GM23338 (cell line): Measurements from ENCODE around the gene TTC33. TPM values are rescaled to one million over a fixed set of nuclear protein-coding genes. Genes with fewer than 3 reads are reported as not detected.

Experiments
- ATAC-seq: fragments of 200-7000 bp; cut with Tn5 transposase; 3 replicates; pipeline ENCODE4 v1.9.1; 2020
- DNase-seq: peaks from one replicate; pipeline ENCODE4 v3.0.0-alpha.2; 2015; ENCODE audit warnings: low spot score
- H2AFZ ChIP-seq: fragments of 200-600 bp; sonication (generic); 2 replicates; pipeline ENCODE4 v1.8.0; 2016; ENCODE audit warnings: antibody characterized with exemption, mild to moderate bottlenecking, moderate library complexity
- H3F3A ChIP-seq: fragments of 200-600 bp; sonication (generic); replicated peaks from 2 replicates; pipeline ENCODE4 v1.8.0; 2017; ENCODE audit warnings: antibody characterized with exemption, mixed run types, low read depth
- H3K27ac ChIP-seq: fragments of 200-600 bp; sonication (generic); 2 replicates; pipeline ENCODE4 v1.6.1; 2016; ENCODE audit warnings: low read depth
- H3K27me3 ChIP-seq: fragments of 200-600 bp; sonication (generic); 2 replicates; pipeline ENCODE4 v1.8.0; 2016; ENCODE audit warnings: mild to moderate bottlenecking, mixed run types, moderate library complexity; ENCODE audit not compliant: insufficient read depth
- H3K36me3 ChIP-seq: fragments of 200-600 bp; sonication (generic); 2 replicates; pipeline ENCODE4 v1.8.0; 2016; ENCODE audit warnings: mild to moderate bottlenecking; ENCODE audit not compliant: insufficient read depth
- H3K4me1 ChIP-seq: fragments of 200-600 bp; sonication (generic); 2 replicates; pipeline ENCODE4 v1.8.0; 2016; ENCODE audit warnings: mild to moderate bottlenecking, moderate library complexity; ENCODE audit not compliant: insufficient read depth
- H3K4me2 ChIP-seq: fragments of 200-600 bp; sonication (generic); 2 replicates; pipeline ENCODE4 v1.7.1; 2017; ENCODE audit warnings: mixed run types
- H3K4me3 ChIP-seq: fragments of 200-600 bp; sonication (generic); 2 replicates; pipeline ENCODE4 v1.6.1; 2016; ENCODE audit warnings: mixed run types
- H3K79me2 ChIP-seq: fragments of 200-600 bp; sonication (generic); replicated peaks from 2 replicates; pipeline ENCODE4 v1.8.0; 2017; ENCODE audit warnings: mild to moderate bottlenecking; ENCODE audit not compliant: insufficient read depth
- H3K9me2 ChIP-seq: fragments of 200-600 bp; sonication (generic); 2 replicates; pipeline ENCODE4 v1.8.0; 2017; ENCODE audit not compliant: insufficient read depth
- H4K20me1 ChIP-seq: fragments of 200-600 bp; sonication (generic); replicated peaks from 2 replicates; pipeline ENCODE4 v1.8.0; 2017; ENCODE audit warnings: mild to moderate bottlenecking; ENCODE audit not compliant: insufficient read depth
- H3K27ac Mint-ChIP-seq: 2 replicates; pipeline ENCODE4 v1.8.0; 2020; ENCODE audit warnings: inconsistent platforms, mild to moderate bottlenecking, moderate library complexity, mixed read lengths
- H3K27me3 Mint-ChIP-seq: 3 replicates; pipeline ENCODE4 v1.8.0; 2022; ENCODE audit warnings: low read depth, mild to moderate bottlenecking, moderate library complexity, mixed read lengths, inconsistent platforms; ENCODE audit not compliant: insufficient read depth, poor library complexity
- H3K36me3 Mint-ChIP-seq: 3 replicates; pipeline ENCODE4 v1.8.0; 2021; ENCODE audit warnings: low read depth, mild to moderate bottlenecking, inconsistent platforms, moderate library complexity, mixed read lengths
- H3K4me1 Mint-ChIP-seq: 3 replicates; pipeline ENCODE4 v1.8.0; 2020; ENCODE audit warnings: mild to moderate bottlenecking, inconsistent platforms, mixed read lengths
- H3K4me3 Mint-ChIP-seq: 3 replicates; pipeline ENCODE4 v1.8.0; 2021; ENCODE audit warnings: moderate library complexity, mild to moderate bottlenecking, inconsistent platforms, mixed read lengths
- H3K9me3 Mint-ChIP-seq: 3 replicates; pipeline ENCODE4 v1.8.0; 2020; ENCODE audit warnings: moderate library complexity, mild to moderate bottlenecking, inconsistent platforms, mixed read lengths
- CREB1 ChIP-seq: fragments of 250-450 bp; sonication (Bioruptor Pico); IDR thresholded peaks from 2 replicates; pipeline ENCODE4 v1.5.0; 2020; ENCODE audit warnings: low read depth, mild to moderate bottlenecking, moderate library complexity
- CTCF ChIP-seq, 2 experiments: fragments of 200-600 bp in 1 of 2; sonication (generic) in 1 of 2; conservative IDR thresholded peaks; 2 replicates each; pipeline versions ENCODE4 v1.5.1 to v1.6.1; 2016 to 2017; ENCODE audit warnings: antibody characterized with exemption in 2 of 2, low read depth in 2 of 2, mild to moderate bottlenecking in 2 of 2, moderate library complexity in 1 of 2
- EZH2 ChIP-seq: fragments of 200-600 bp; sonication (generic); IDR thresholded peaks from one replicate; pipeline ENCODE4 v1.8.0; 2017; ENCODE audit warnings: antibody characterized with exemption, mild to moderate bottlenecking, low read depth; ENCODE audit not compliant: unreplicated experiment
- EZH2phosphoT487 ChIP-seq: fragments of 200-600 bp; sonication (generic); IDR thresholded peaks from one replicate; pipeline ENCODE4 v1.8.1; 2018; ENCODE audit warnings: antibody characterized with exemption; ENCODE audit not compliant: unreplicated experiment
- JUNB ChIP-seq: IDR thresholded peaks from one replicate; pipeline ENCODE4 v1.6.1; 2016; ENCODE audit warnings: antibody characterized with exemption; ENCODE audit not compliant: unreplicated experiment
- NANOG ChIP-seq: IDR thresholded peaks from 2 replicates; pipeline ENCODE4 v1.6.1; 2016; ENCODE audit warnings: antibody characterized with exemption, borderline replicate concordance
- POLR2AphosphoS5 ChIP-seq: IDR thresholded peaks from 2 replicates; pipeline ENCODE4 v1.6.1; 2016; ENCODE audit warnings: antibody characterized with exemption, low read depth
- STAT1 ChIP-seq: IDR thresholded peaks from one replicate; pipeline ENCODE4 v1.6.1; 2016; ENCODE audit warnings: antibody characterized with exemption; ENCODE audit not compliant: unreplicated experiment
- ZNF114 ChIP-seq: fragments of 250-450 bp; sonication (Bioruptor Pico); IDR thresholded peaks from 2 replicates; pipeline ENCODE4 v1.5.0; 2020; ENCODE audit warnings: mild to moderate bottlenecking, moderate library complexity
- ZNF331 ChIP-seq: fragments of 250-450 bp; sonication (Bioruptor Pico); IDR thresholded peaks from 2 replicates; pipeline ENCODE4 v1.5.0; 2020; ENCODE audit warnings: low read depth, mild to moderate bottlenecking, moderate library complexity
- polyA plus RNA-seq: library from polyadenylated mRNA; unstranded; fragments of >200 nt; fragmentation: Nextera tagmentation; extraction: Ambion mirVana; gene quantifications from 2 replicates; pipeline ENCODE4 v1.2.1, GENCODE V29; 2016
- total RNA-seq: library from RNA; depleted of rRNA; stranded (reverse); fragments of >200 nt; shearing (Covaris generic); gene quantifications from 2 replicates; pipeline ENCODE4 v1.2.3, GENCODE V29; 2014
- TF ChIP-seq, protein P1 (sequence below): fragments of 250-450 bp; sonication (Bioruptor Pico); IDR thresholded peaks from 2 replicates; pipeline ENCODE4 v1.5.0; 2020; ENCODE audit warnings: mild to moderate bottlenecking, moderate library complexity
- TF ChIP-seq, protein P2 (sequence below): IDR thresholded peaks from 2 replicates; pipeline ENCODE4 v1.6.1; 2016; ENCODE audit warnings: antibody characterized with exemption
- TF ChIP-seq, protein P3 (sequence below): IDR thresholded peaks from one replicate; pipeline ENCODE4 v1.6.1; 2018; ENCODE audit warnings: antibody characterized with exemption; ENCODE audit not compliant: unreplicated experiment

Gene TTC33
- total and polyA plus RNA-seq, 2 experiments from 2014 or later: 4.1 to 11.5 TPM

- TF ChIP-seq, protein P1, sequence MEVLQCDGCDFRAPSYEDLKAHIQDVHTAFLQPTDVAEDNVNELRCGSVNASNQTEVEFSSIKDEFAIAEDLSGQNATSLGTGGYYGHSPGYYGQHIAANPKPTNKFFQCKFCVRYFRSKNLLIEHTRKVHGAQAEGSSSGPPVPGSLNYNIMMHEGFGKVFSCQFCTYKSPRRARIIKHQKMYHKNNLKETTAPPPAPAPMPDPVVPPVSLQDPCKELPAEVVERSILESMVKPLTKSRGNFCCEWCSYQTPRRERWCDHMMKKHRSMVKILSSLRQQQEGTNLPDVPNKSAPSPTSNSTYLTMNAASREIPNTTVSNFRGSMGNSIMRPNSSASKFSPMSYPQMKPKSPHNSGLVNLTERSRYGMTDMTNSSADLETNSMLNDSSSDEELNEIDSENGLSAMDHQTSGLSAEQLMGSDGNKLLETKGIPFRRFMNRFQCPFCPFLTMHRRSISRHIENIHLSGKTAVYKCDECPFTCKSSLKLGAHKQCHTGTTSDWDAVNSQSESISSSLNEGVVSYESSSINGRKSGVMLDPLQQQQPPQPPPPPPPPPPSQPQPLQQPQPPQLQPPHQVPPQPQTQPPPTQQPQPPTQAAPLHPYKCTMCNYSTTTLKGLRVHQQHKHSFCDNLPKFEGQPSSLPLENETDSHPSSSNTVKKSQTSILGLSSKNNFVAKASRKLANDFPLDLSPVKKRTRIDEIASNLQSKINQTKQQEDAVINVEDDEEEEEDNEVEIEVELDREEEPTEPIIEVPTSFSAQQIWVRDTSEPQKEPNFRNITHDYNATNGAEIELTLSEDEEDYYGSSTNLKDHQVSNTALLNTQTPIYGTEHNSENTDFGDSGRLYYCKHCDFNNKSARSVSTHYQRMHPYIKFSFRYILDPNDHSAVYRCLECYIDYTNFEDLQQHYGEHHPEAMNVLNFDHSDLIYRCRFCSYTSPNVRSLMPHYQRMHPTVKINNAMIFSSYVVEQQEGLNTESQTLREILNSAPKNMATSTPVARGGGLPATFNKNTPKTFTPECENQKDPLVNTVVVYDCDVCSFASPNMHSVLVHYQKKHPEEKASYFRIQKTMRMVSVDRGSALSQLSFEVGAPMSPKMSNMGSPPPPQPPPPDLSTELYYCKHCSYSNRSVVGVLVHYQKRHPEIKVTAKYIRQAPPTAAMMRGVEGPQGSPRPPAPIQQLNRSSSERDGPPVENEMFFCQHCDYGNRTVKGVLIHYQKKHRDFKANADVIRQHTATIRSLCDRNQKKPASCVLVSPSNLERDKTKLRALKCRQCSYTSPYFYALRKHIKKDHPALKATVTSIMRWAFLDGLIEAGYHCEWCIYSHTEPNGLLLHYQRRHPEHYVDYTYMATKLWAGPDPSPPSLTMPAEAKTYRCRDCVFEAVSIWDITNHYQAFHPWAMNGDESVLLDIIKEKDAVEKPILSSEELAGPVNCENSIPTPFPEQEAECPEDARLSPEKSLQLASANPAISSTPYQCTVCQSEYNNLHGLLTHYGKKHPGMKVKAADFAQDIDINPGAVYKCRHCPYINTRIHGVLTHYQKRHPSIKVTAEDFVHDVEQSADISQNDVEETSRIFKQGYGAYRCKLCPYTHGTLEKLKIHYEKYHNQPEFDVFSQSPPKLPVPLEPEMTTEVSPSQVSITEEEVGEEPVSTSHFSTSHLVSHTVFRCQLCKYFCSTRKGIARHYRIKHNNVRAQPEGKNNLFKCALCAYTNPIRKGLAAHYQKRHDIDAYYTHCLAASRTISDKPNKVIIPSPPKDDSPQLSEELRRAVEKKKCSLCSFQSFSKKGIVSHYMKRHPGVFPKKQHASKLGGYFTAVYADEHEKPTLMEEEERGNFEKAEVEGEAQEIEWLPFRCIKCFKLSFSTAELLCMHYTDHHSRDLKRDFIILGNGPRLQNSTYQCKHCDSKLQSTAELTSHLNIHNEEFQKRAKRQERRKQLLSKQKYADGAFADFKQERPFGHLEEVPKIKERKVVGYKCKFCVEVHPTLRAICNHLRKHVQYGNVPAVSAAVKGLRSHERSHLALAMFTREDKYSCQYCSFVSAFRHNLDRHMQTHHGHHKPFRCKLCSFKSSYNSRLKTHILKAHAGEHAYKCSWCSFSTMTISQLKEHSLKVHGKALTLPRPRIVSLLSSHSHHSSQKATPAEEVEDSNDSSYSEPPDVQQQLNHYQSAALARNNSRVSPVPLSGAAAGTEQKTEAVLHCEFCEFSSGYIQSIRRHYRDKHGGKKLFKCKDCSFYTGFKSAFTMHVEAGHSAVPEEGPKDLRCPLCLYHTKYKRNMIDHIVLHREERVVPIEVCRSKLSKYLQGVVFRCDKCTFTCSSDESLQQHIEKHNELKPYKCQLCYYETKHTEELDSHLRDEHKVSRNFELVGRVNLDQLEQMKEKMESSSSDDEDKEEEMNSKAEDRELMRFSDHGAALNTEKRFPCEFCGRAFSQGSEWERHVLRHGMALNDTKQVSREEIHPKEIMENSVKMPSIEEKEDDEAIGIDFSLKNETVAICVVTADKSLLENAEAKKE (CRISPR knock-in tag): no peak
- TF ChIP-seq POLR2AphosphoS5 (no peak), ZNF331 (CRISPR knock-in tag) (no peak), ZNF114 (no peak), STAT1 (no peak), JUNB (no peak), CREB1 (CRISPR knock-in tag) (no peak), CTCF (conservative IDR thresholded peaks at IDR 0.05; ENCODE audit: low read depth in 2 of 2) (no peak), NANOG (no peak), EZH2phosphoT487 (no peak), EZH2 (no peak)
- TF ChIP-seq, protein P2, sequence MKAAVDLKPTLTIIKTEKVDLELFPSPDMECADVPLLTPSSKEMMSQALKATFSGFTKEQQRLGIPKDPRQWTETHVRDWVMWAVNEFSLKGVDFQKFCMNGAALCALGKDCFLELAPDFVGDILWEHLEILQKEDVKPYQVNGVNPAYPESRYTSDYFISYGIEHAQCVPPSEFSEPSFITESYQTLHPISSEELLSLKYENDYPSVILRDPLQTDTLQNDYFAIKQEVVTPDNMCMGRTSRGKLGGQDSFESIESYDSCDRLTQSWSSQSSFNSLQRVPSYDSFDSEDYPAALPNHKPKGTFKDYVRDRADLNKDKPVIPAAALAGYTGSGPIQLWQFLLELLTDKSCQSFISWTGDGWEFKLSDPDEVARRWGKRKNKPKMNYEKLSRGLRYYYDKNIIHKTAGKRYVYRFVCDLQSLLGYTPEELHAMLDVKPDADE: no peak
- TF ChIP-seq, protein P3, sequence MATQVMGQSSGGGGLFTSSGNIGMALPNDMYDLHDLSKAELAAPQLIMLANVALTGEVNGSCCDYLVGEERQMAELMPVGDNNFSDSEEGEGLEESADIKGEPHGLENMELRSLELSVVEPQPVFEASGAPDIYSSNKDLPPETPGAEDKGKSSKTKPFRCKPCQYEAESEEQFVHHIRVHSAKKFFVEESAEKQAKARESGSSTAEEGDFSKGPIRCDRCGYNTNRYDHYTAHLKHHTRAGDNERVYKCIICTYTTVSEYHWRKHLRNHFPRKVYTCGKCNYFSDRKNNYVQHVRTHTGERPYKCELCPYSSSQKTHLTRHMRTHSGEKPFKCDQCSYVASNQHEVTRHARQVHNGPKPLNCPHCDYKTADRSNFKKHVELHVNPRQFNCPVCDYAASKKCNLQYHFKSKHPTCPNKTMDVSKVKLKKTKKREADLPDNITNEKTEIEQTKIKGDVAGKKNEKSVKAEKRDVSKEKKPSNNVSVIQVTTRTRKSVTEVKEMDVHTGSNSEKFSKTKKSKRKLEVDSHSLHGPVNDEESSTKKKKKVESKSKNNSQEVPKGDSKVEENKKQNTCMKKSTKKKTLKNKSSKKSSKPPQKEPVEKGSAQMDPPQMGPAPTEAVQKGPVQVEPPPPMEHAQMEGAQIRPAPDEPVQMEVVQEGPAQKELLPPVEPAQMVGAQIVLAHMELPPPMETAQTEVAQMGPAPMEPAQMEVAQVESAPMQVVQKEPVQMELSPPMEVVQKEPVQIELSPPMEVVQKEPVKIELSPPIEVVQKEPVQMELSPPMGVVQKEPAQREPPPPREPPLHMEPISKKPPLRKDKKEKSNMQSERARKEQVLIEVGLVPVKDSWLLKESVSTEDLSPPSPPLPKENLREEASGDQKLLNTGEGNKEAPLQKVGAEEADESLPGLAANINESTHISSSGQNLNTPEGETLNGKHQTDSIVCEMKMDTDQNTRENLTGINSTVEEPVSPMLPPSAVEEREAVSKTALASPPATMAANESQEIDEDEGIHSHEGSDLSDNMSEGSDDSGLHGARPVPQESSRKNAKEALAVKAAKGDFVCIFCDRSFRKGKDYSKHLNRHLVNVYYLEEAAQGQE: no peak
- H3K36me3 ChIP-seq: no peaks in the 10 kb centered on the region
- H2AFZ ChIP-seq: no peak overlapping the region
- DNase-seq (no peak), ATAC-seq (no peak)
- H3K4me3 ChIP-seq: no peak overlapping the region
- no peaks in the 10 kb centered on the region for H3K4me1 Mint-ChIP-seq
- H3K27ac ChIP-seq: no peak overlapping the region
- H3K79me2 ChIP-seq: no peaks in the 10 kb centered on the region
- no peaks in the 10 kb centered on the region for H3K27me3 Mint-ChIP-seq
- H4K20me1 ChIP-seq: no peaks in the 10 kb centered on the region
- no peak overlapping the region for H3K4me2 ChIP-seq
- H3K9me3 Mint-ChIP-seq: no peaks in the 10 kb centered on the region
- H3K4me3 Mint-ChIP-seq: no peak overlapping the region
- H3K4me1 ChIP-seq: no peaks in the 10 kb centered on the region
- H3K9me2 ChIP-seq: no peaks in the 10 kb centered on the region
- H3K27me3 ChIP-seq: no peaks in the 10 kb centered on the region
- no peaks in the 10 kb centered on the region for H3F3A ChIP-seq
- H3K36me3 Mint-ChIP-seq: no peaks in the 10 kb centered on the region
- no peak overlapping the region for H3K27ac Mint-ChIP-seq
Measured at GRCh38 chr5:40569546-40570270, 186.1 kb downstream of the TTC33 start.
